Upper lobe of left lung (tissue), 6 donors: Measurements from ENCODE around the gene IRAK1. TPM values are rescaled to one million over a fixed set of nuclear protein-coding genes. Genes with fewer than 3 reads are reported as not detected.

Source experiments
- ATAC-seq, 2 donors: fragments of 200-7000 bp; cut with Tn5 transposase; one replicate each; pipeline ENCODE4 v1.9.1; 2022; ENCODE audit warnings: mild to moderate bottlenecking in 2 of 2, moderate library complexity in 2 of 2; ENCODE audit not compliant: low FRiP score in 2 of 2
- DNase-seq, 2 donors: peaks; one replicate each; pipeline ENCODE4 v3.0.0-alpha.2; 2019 to 2020
- H3K27ac ChIP-seq, 4 donors: fragments of 200-600 bp; sonication (generic); one replicate each; pipeline ENCODE4 v1.5.1; 2016 to 2019
- H3K27me3 ChIP-seq, 4 donors: fragments of 200-600 bp; sonication (generic); one replicate each; pipeline ENCODE4 v1.5.1; 2017 to 2019
- H3K36me3 ChIP-seq, 4 donors: fragments of 200-600 bp; sonication (generic); one replicate each; pipeline ENCODE4 v1.5.1; 2016 to 2019
- H3K4me1 ChIP-seq, 4 donors: fragments of 200-600 bp; sonication (generic); one replicate each; pipeline ENCODE4 v1.5.1; 2018 to 2019
- H3K4me3 ChIP-seq, 4 donors: fragments of 200-600 bp; sonication (generic); one replicate each; pipeline ENCODE4 v1.5.1; 2017 to 2019; ENCODE audit warnings: mild to moderate bottlenecking in 2 of 4, moderate library complexity in 1 of 4
- H3K9me3 ChIP-seq, 4 donors: fragments of 200-600 bp; sonication (generic); one replicate each; pipeline ENCODE4 v1.5.1; 2018 to 2019
- EP300 ChIP-seq, 4 donors: sonication (generic); formaldehyde crosslinking; IDR thresholded peaks; one replicate each; pipeline ENCODE4 v1.5.1; 2017; ENCODE audit warnings: antibody characterized with exemption in 4 of 4, control low read depth in 2 of 4
- POLR2A ChIP-seq, 4 donors: fragments of 450-650 bp; IDR thresholded peaks; one replicate each; pipeline ENCODE4 v1.5.1; 2016 to 2017; ENCODE audit warnings: antibody characterized with exemption in 4 of 4, mild to moderate bottlenecking in 2 of 4
- POLR2AphosphoS5 ChIP-seq, 2 donors: sonication (generic); formaldehyde crosslinking; IDR thresholded peaks; one replicate each; pipeline ENCODE4 v1.5.1; 2017; ENCODE audit warnings: antibody characterized with exemption in 2 of 2
- WGBS, 2 donors: methylation state at CpG; one replicate each; pipeline ENCODE4 v1.1.5; 2017 to 2018; 5-methylcytosine and 5-hydroxymethylcytosine counted together
- total RNA-seq, 6 donors: library from RNA; depleted of rRNA in 4 of 6; stranded (reverse); fragments of >200 nt in 4 of 6; gene quantifications; one replicate each; pipeline versions ENCODE4 v1.1.0 to v1.2.1, GENCODE V29; 2016 to 2021
- TF ChIP-seq, protein P1 (sequence below), 6 experiments: fragments of 450-650 bp in 4 of 6; fragments of 200-600 bp in 2 of 6; sonication (generic) in 2 of 6; IDR thresholded peaks; one replicate each; pipeline ENCODE4 v1.5.1; 2016 to 2019; ENCODE audit warnings: antibody characterized with exemption in 6 of 6
- donor health status: DM: no; HTN: no; CAD: no; lungs with moderate emphysema.
- donor health status: DM: no; HTN: yes; CAD: no; lungs with severe emphysema.

Gene IRAK1
- total RNA-seq, 6 donors from 2014 or later: 49.4 to 236 (median 125) TPM

DNA sequence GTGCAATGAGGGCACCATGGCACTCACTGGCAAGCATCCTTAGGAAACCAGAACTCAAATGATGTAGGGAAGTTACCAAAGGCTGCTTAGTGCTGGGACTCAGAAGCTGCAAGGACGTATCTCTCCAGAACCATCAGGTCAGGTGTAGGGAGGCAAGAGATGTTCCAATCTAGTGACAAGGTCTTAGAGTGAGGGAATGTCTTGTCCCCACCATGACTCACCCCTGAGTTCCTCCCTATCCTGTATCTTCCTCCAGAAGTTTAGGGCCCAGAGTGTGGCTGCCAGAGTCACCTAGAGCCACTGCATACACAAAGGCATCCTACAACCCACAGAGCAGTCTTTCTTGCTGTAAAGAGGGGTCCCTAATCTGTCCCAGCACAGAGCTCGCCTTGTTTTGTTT lies 14.1 kb upstream of the IRAK1 start:
- 94 to 100% methylated on average over 1 to 2 of the region's 2 CpGs for WGBS, 2 donors

DNA sequence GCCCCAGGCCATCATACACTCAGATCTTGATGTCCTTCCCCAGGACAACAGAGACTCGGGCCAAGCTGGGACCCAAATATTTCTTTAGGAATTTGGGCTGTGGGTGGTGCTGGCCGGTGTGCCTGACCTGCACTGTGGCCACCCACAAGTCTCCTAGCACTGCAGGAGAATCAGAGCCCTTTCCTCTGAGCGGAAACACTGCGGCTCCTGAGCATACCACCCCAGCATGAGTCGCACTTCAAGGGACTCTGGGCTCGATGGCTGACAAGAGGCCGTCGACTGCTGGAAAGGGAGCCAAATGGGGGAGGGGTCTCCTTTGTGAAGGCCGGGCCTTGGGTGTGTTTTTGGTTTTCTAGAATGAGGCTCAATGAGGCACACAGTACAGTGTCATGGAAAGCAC lies 13.0 kb upstream of the IRAK1 start:
- Histone ChIP-seq H3K36me3 (peaks cover 0 to 43% (median 21%) of the 10 kb centered on the region in 4 donors), H3K4me1 (no peaks in the 10 kb centered on the region), H3K27me3 (no peaks in the 10 kb centered on the region), H3K4me3 (no peak overlapping the region), H3K9me3 (no peaks in the 10 kb centered on the region), H3K27ac (no peak overlapping the region)
- 40 to 89% methylated on average over 1 to 8 of the region's 9 CpGs for WGBS, 2 donors
- TF ChIP-seq, protein P1, sequence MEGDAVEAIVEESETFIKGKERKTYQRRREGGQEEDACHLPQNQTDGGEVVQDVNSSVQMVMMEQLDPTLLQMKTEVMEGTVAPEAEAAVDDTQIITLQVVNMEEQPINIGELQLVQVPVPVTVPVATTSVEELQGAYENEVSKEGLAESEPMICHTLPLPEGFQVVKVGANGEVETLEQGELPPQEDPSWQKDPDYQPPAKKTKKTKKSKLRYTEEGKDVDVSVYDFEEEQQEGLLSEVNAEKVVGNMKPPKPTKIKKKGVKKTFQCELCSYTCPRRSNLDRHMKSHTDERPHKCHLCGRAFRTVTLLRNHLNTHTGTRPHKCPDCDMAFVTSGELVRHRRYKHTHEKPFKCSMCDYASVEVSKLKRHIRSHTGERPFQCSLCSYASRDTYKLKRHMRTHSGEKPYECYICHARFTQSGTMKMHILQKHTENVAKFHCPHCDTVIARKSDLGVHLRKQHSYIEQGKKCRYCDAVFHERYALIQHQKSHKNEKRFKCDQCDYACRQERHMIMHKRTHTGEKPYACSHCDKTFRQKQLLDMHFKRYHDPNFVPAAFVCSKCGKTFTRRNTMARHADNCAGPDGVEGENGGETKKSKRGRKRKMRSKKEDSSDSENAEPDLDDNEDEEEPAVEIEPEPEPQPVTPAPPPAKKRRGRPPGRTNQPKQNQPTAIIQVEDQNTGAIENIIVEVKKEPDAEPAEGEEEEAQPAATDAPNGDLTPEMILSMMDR (IDR thresholded peaks at IDR 0.05): no peak
- TF ChIP-seq EP300 (IDR thresholded peaks at IDR 0.05): no peak
- TF ChIP-seq POLR2A (IDR thresholded peaks at IDR 0.05): no peak
- TF ChIP-seq POLR2AphosphoS5 (IDR thresholded peaks at IDR 0.05): no peak
- DNase-seq: no peak
- no peak for ATAC-seq

More for the DNA sequence above, 14.1 kb upstream of the IRAK1 start:
- Histone ChIP-seq H3K4me1 (no peaks in the 10 kb centered on the region), H3K27me3 (no peaks in the 10 kb centered on the region), H3K4me3 (no peak overlapping the region), H3K36me3 (peaks cover 0 to 33% (median 21%) of the 10 kb centered on the region in 4 donors), H3K9me3 (no peaks in the 10 kb centered on the region), H3K27ac (no peak overlapping the region)
- ATAC-seq (no peak), DNase-seq (no peak)
- TF ChIP-seq, protein P1 (IDR thresholded peaks at IDR 0.05): no peak
- TF ChIP-seq POLR2A (IDR thresholded peaks at IDR 0.05): no peak
- no peak for TF ChIP-seq EP300 (IDR thresholded peaks at IDR 0.05)
- no peak for TF ChIP-seq POLR2AphosphoS5 (IDR thresholded peaks at IDR 0.05)

DNA sequence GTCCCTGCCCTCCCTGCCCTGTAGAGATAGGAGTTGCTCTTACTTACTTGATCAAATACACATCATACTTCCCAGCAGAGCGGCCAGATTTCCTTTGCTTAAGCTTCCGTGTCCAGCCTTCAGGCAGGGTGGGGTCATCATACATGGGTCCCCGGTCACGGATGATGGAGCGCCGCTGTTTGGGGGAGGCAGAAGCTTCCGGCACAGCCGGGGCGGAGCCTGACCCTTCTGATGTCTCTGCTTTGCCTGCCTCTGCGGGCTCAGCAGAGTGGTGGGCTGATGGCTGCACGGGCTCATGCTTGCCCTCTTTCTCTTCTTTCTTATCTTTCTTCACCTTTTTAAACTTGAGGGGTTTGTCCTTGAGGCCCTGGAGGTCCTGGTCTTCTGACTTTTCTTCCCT lies 12.5 kb upstream of the IRAK1 start:
- Histone ChIP-seq H3K9me3 (no peaks in the 10 kb centered on the region), H3K4me1 (no peaks in the 10 kb centered on the region), H3K27me3 (no peaks in the 10 kb centered on the region), H3K4me3 (no peak overlapping the region), H3K36me3 (peaks cover 0 to 48% (median 21%) of the 10 kb centered on the region in 4 donors), H3K27ac (no peak overlapping the region)
- WGBS, 2 donors: 83 to 89% methylated on average over 3 to 11 of the region's 11 CpGs
- DNase-seq (no peak), ATAC-seq (no peak)
- no peak for TF ChIP-seq POLR2AphosphoS5 (IDR thresholded peaks at IDR 0.05)
- TF ChIP-seq EP300 (IDR thresholded peaks at IDR 0.05): no peak
- TF ChIP-seq, protein P1 (IDR thresholded peaks at IDR 0.05): no peak
- no peak for TF ChIP-seq POLR2A (IDR thresholded peaks at IDR 0.05)

DNA sequence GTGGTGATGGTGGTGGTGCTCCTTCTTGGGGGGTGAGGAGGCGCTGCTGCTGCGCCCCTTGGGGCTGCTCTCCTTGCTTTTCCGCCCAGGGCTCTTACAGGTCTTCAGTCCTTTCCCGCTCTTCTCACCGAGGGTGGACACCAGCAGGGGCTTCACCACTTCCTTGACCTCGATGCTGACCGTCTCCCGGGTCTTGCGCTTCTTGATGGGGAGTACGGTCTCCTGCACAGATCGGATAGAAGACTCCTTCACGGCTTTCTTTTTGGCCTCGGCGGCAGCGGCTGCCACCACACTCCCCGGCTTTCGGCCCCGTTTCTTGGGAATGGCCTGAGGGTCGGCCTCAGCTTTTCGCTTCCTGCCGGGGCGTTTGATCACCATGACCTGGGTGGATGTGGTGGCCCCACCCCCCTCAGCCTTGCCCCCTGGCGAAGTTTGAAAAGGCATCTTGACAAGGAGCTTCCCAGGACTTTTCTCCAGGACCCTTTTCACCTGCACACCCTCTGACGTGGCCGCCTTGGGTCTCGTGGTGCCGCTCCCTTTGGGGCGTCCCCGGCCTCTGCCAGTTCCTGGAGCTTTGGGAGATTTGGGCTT lies 11.1 kb upstream of the IRAK1 start:
- H3K4me1 ChIP-seq: no peaks in the 10 kb centered on the region
- no peaks in the 10 kb centered on the region for H3K9me3 ChIP-seq
- no peak overlapping the region for H3K27ac ChIP-seq
- ATAC-seq: no peak
- no peak overlapping the region for H3K4me3 ChIP-seq
- H3K36me3 ChIP-seq: peaks cover 0 to 54% (median 21%) of the 10 kb centered on the region in 4 donors
- H3K27me3 ChIP-seq: no peaks in the 10 kb centered on the region
- no peak for TF ChIP-seq EP300 (IDR thresholded peaks at IDR 0.05)
- no peak for TF ChIP-seq POLR2AphosphoS5 (IDR thresholded peaks at IDR 0.05)
- TF ChIP-seq POLR2A (IDR thresholded peaks at IDR 0.05): no peak
- TF ChIP-seq, protein P1 (IDR thresholded peaks at IDR 0.05): no peak
- DNase-seq: no peak
- whole genome bisulfite sequencing, 2 donors: 85 to 96% methylated on average over 17 to 29 of the region's 29 CpGs

DNA sequence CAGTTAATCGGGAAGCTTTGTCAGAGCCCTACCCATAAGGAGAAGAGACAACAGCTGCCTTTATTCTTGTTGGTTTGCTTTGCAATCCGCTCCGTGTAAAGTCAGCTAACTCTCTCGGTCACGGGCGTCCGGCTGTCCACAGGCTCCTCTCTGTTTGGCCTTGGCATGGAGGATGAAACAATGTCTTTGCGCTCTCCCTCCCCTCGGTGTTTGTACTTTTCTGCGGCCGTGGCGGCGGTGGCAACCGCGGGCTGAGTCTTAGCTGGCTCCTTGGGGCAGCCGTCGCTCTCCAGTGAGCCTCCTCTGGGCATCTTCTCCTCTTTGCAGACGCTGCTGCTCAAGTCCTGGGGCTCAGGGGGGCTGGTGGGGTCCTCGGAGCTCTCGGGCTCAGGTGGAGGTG lies 10.6 kb upstream of the IRAK1 start:
- H3K4me3 ChIP-seq: no peak overlapping the region
- DNase-seq (no peak), ATAC-seq (no peak)
- H3K36me3 ChIP-seq: peaks cover 0 to 54% (median 21%) of the 10 kb centered on the region in 4 donors
- TF ChIP-seq EP300 (IDR thresholded peaks at IDR 0.05) (no peak), POLR2A (IDR thresholded peaks at IDR 0.05) (no peak)
- TF ChIP-seq, protein P1 (IDR thresholded peaks at IDR 0.05): no peak
- no peak overlapping the region for H3K27ac ChIP-seq
- H3K9me3 ChIP-seq: no peaks in the 10 kb centered on the region
- H3K27me3 ChIP-seq: no peaks in the 10 kb centered on the region
- H3K4me1 ChIP-seq: no peaks in the 10 kb centered on the region
- WGBS, 2 donors: 87 to 94% methylated on average over 13 to 20 of the region's 20 CpGs
